ENCODE data around the gene NRG3.
"Not testable (repeated sequence)": the region's sequence is repeated elsewhere in the genome, so short reads cannot be mapped to it uniquely, and the experiment has no call there.

NRG3 gene

GRCh38 chr10:82949816-82950575 lies 1075.0 kb downstream of the NRG3 start:
- DNase-seq, result no peak

GRCh38 chr10:82953331-82953730 lies 1078.3 kb downstream of the NRG3 start:
- no peak for DNase-seq

- DNase-seq, result no peak
Observed at GRCh38 chr10:82953909-82954308, 1078.9 kb downstream of the NRG3 start.

- not testable (repeated sequence) for DNase-seq
Observed at GRCh38 chr10:82960421-82961060, 1085.5 kb downstream of the NRG3 start.

- DNase-seq, result no peak
Observed at GRCh38 chr10:82961864-82962263, 1086.9 kb downstream of the NRG3 start.

GRCh38 chr10:82966130-82966529 lies 1091.1 kb downstream of the NRG3 start:
- no peak for DNase-seq

- DNase-seq, result no peak
Observed at GRCh38 chr10:82968533-82968932, 1093.5 kb downstream of the NRG3 start.

GRCh38 chr10:82969405-82969804 lies 1094.4 kb downstream of the NRG3 start:
- no peak for DNase-seq

GRCh38 chr10:82980321-82980720 lies 1105.3 kb downstream of the NRG3 start:
- DNase-seq, result no peak

GRCh38 chr10:82981137-82981723 lies 1106.2 kb downstream of the NRG3 start:
- DNase-seq, result no peak

- no peak for DNase-seq
Observed at GRCh38 chr10:82982110-82982608, 1107.2 kb downstream of the NRG3 start.

GRCh38 chr10:82986216-82986615 lies 1111.2 kb downstream of the NRG3 start:
- no peak for DNase-seq

GRCh38 chr10:83006479-83006878 lies 1131.5 kb downstream of the NRG3 start:
- not testable (repeated sequence) for DNase-seq

GRCh38 chr10:83007510-83007909 lies 1132.5 kb downstream of the NRG3 start:
- DNase-seq, result no peak

- no peak for DNase-seq
Observed at GRCh38 chr10:83012866-83013265, 1137.9 kb downstream of the NRG3 start.

- no peak for DNase-seq
Observed at GRCh38 chr10:83017076-83017867, 1142.3 kb downstream of the NRG3 start.

- DNase-seq, result no peak
Observed at GRCh38 chr10:83023662-83024061, 1148.7 kb downstream of the NRG3 start.
